Measurements from ENCODE around the gene VEGFA.

Gene VEGFA

GRCh38 chr6:43769526-43770371 is at the start of gene VEGFA:
TSS of gene VEGFA (plus strand) at chr6:43770211.
- peak; percentile 93 to 94 for DNase-seq

GRCh38 chr6:43720999-43721398 is 49.0 kb upstream of the VEGFA start:
- DNase-seq = no peak

GRCh38 chr6:43722920-43723545 is 47.0 kb upstream of the VEGFA start:
- no peak for DNase-seq

GRCh38 chr6:43723737-43724295 is 46.2 kb upstream of the VEGFA start:
- peak; percentile 80 to 83 for DNase-seq

- peak in 1 of 2 experiments; percentile 40 for DNase-seq
Measured at GRCh38 chr6:43724354-43724753, 45.7 kb upstream of the VEGFA start.

GRCh38 chr6:43724914-43725642 is 44.9 kb upstream of the VEGFA start:
- peak; percentile 85 to 87 for DNase-seq

GRCh38 chr6:43725643-43726580 is 44.1 kb upstream of the VEGFA start:
- no peak for DNase-seq

- no peak for DNase-seq
Measured at GRCh38 chr6:43727634-43728033, 42.4 kb upstream of the VEGFA start.

GRCh38 chr6:43728586-43728985 is 41.4 kb upstream of the VEGFA start:
- DNase-seq = no peak

- no peak for DNase-seq
Measured at GRCh38 chr6:43729537-43729936, 40.5 kb upstream of the VEGFA start.

- no peak for DNase-seq
Measured at GRCh38 chr6:43730634-43731033, 39.4 kb upstream of the VEGFA start.

GRCh38 chr6:43733471-43734293 is 36.3 kb upstream of the VEGFA start:
- DNase-seq = peak; percentile 49 to 54

- DNase-seq = no peak
Measured at GRCh38 chr6:43734294-43734665, 35.7 kb upstream of the VEGFA start.

GRCh38 chr6:43735642-43736199 is 34.3 kb upstream of the VEGFA start:
- DNase-seq = no peak

GRCh38 chr6:43736211-43736786 is 33.7 kb upstream of the VEGFA start:
- DNase-seq = no peak

- no peak for DNase-seq
Measured at GRCh38 chr6:43736844-43737243, 33.2 kb upstream of the VEGFA start.

- DNase-seq = no peak
Measured at GRCh38 chr6:43737272-43738081, 32.5 kb upstream of the VEGFA start.

- DNase-seq = no peak
Measured at GRCh38 chr6:43738267-43738676, 31.7 kb upstream of the VEGFA start.

- DNase-seq = no peak
Measured at GRCh38 chr6:43738877-43739641, 31.0 kb upstream of the VEGFA start.
